Measurements from ENCODE around the gene ASAP3. TPM values are rescaled to one million over a fixed set of nuclear protein-coding genes. Genes with fewer than 3 reads are reported as not detected.

ASAP3 gene
- total and polyA plus RNA-seq, 2 of the 13 experiments (the other 11 are each of a cell fraction or from before 2014, with no cell fraction given), result 32.6 to 37.0 TPM

DNA sequence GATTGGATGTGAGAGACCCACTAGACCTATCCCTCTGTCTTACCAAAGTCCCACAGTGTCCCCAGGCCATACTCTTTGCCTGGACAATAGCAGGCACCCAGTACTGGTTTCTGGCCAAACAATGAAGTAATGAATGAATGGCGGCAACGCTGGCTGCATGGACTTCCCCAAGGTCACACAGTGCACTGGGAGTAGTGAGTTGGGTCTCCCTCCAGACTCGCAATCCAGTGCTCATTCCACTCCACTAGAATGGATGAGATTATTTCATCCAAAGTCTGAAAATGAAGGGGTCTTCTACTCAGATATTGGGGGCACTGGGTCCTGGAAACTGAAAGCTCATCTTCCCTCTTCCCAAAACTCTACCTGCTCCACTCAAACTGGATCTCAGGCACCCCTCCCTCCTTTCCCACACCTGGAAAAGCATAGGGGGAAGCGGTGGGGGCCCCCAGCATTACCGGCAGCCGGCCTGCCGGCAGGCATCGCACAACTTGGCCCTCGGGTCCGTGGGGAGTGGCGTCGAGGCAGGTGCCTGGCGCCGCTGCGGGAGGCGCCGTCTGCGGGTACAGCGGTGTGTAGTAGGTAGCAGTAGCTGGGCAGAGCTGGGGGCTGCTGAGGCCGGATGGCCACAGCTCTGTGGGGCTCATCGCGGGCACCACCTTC lies 46.2 kb upstream of the ASAP3 start (continued):
- TF ChIP-seq ZNF788 (CRISPR knock-in tag; IDR thresholded peaks at IDR 0.05; ENCODE audit: borderline replicate concordance) (no peak), YY1 (IDR thresholded peaks at IDR 0.05; ENCODE audit: insufficient read depth, insufficient replicate concordance, low read depth, low read length) (no peak), HNRNPL (IDR thresholded peaks at IDR 0.05; ENCODE audit: low read depth, low read length) (no peak), CHD4 (IDR thresholded peaks at IDR 0.05; ENCODE audit: borderline replicate concordance, low read length) (no peak), ZMYM3 (CRISPR knock-in tag; IDR thresholded peaks at IDR 0.05) (peak; percentile 27; the same call in 1 of the 2 replicates), ZNF124 (CRISPR knock-in tag; IDR thresholded peaks at IDR 0.05) (no peak), ZNF232 (CRISPR knock-in tag; IDR thresholded peaks at IDR 0.05; ENCODE audit: borderline replicate concordance) (no peak), KLF16 (CRISPR knock-in tag; IDR thresholded peaks at IDR 0.05) (0 out of 4 replicates have a peak, but pooled peaks of 1 of the 2 experiments have one; percentile 14), ZNF883 (CRISPR knock-in tag; IDR thresholded peaks at IDR 0.05; ENCODE audit: not compliant biosample characterization) (peak; percentile 19)
- TF ChIP-seq, protein P1, sequence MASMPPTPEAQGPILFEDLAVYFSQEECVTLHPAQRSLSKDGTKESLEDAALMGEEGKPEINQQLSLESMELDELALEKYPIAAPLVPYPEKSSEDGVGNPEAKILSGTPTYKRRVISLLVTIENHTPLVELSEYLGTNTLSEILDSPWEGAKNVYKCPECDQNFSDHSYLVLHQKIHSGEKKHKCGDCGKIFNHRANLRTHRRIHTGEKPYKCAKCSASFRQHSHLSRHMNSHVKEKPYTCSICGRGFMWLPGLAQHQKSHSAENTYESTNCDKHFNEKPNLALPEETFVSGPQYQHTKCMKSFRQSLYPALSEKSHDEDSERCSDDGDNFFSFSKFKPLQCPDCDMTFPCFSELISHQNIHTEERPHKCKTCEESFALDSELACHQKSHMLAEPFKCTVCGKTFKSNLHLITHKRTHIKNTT (CRISPR knock-in tag; IDR thresholded peaks at IDR 0.05), result no peak
- TF ChIP-seq, protein P2, sequence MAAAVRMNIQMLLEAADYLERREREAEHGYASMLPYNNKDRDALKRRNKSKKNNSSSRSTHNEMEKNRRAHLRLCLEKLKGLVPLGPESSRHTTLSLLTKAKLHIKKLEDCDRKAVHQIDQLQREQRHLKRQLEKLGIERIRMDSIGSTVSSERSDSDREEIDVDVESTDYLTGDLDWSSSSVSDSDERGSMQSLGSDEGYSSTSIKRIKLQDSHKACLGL (CRISPR knock-in tag; IDR thresholded peaks at IDR 0.05), result 0 out of 2 replicates have a peak, but pooled peaks have one; percentile 17
- TF ChIP-seq, protein P3, sequence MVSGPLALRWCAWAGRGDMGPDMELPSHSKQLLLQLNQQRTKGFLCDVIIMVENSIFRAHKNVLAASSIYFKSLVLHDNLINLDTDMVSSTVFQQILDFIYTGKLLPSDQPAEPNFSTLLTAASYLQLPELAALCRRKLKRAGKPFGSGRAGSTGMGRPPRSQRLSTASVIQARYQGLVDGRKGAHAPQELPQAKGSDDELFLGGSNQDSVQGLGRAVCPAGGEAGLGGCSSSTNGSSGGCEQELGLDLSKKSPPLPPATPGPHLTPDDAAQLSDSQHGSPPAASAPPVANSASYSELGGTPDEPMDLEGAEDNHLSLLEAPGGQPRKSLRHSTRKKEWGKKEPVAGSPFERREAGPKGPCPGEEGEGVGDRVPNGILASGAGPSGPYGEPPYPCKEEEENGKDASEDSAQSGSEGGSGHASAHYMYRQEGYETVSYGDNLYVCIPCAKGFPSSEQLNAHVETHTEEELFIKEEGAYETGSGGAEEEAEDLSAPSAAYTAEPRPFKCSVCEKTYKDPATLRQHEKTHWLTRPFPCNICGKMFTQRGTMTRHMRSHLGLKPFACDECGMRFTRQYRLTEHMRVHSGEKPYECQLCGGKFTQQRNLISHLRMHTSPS (CRISPR knock-in tag; IDR thresholded peaks at IDR 0.05; ENCODE audit: low read depth), result no peak

Data from HepG2 (cell line).